Stimulated activated CD4-positive, alpha-beta T cell treated with anti-CD3 and anti-CD28 coated beads, Interleukin-1b, Interleukin-23, amount 100 ng/mL, for 1 hour (primary cell): Measurements from ENCODE around the gene NR6A1.

Source experiments
- DNase-seq, 2 donors: peaks; one replicate each; pipeline ENCODE4 v3.0.0-alpha.2; 2020; ENCODE audit warnings: low read depth in 2 of 2

NR6A1 gene

DNA sequence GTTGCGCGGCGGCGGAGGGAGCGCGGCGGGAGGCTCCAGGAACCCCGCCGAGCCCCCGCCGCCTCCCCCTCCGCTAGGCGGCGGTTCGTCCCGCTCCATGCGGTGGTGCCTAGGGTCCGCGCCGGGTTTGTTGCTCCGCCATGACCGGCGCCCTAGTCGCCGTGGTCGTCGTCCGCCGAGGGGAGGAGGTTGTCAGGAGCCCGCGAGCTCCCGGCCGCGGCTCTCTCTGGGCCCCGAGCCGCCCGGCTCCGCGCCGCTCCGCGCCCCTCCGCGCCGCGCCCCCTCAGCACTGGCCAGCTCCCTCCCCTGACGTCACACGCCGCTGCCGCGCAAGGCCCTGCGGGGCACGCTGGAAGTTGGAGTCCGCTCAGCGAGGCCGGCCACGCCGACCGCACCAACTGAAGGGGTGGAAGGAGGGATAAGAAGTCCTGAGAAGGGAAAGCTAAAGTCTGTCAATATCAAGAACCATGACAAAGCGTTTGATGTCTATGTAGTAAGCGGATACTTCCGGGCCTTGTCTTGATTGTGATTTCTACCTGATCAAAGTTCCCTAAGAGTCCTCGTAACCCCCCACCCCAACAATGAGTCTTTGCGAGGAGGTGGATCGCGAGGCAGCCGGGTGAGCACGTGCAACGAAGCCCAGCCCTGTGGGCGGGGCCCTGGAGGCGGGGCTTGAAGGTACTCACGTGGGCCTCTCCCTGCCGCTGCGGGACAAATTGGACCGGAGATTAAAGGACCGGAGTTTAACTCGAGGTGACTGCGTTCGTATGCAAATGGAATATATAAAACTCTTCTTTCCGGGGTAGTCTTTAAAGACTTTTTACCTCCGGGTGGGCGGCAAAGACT lies at the start of gene NR6A1:
Gene NR6A1 (minus strand): TSS at position 291 of the 846 bp plus-strand sequence.
- peak; percentile 82 to 91 for DNase-seq

GRCh38 chr9:124818431-124819281 lies 47.5 kb upstream of the NR6A1 start:
- no peak for DNase-seq

DNA sequence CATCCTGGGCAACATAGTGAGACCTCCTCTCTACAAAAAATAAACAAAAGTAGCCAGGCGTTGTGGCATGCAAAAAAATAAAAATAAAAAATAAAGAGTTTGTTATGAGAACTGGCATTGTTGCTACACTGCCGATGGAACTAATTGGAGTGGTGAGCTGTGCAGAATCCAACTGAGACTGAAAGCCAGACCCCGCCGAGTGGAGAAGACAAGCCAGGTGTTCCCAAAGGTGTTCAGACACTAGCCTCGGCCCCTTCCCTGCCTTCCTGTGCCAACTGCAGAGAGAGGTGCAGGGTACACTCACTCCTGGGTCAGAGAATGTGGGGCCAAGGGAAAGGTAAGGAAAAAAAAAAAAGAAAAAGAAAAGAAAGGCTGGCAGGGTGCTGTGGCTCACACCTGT lies 44.5 kb upstream of the NR6A1 start:
- DNase-seq: no peak

GRCh38 chr9:124814164-124814535 lies 43.0 kb upstream of the NR6A1 start:
- no peak for DNase-seq

DNA sequence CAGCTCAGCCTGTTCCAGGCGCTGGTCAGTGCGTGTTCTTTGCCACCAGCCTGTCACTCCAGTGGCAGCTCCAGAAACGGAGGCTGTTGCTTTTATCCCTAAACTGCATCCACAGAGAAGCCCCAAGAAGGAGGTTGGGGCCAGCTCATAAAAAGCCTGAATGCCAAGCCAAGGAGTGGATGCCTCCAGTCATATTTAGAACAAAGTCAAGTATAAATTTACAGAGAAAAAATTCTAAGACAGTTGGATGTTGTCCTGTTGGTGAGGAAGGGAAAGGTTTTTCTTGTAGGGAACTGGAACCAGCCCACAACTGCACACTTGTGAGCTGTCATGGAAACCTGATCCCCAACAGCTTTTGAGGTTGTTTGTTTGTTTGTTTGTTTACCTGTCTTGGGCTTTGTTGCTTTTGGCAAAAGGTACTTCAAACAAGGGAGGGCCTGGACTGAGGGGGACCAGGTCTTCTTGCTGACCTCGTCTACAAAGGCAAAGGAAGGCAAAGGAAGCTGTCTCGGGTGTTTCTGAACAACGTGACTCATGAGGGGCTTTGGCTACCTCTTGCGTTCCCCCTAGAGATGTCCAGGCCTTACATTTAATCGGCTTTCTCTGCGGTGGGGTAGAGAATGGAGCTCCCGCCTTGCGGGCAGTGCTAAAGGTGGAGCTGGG lies 42.5 kb upstream of the NR6A1 start:
- no peak for DNase-seq

- no peak for DNase-seq
Observed at GRCh38 chr9:124813041-124813440, 41.9 kb upstream of the NR6A1 start.

DNA sequence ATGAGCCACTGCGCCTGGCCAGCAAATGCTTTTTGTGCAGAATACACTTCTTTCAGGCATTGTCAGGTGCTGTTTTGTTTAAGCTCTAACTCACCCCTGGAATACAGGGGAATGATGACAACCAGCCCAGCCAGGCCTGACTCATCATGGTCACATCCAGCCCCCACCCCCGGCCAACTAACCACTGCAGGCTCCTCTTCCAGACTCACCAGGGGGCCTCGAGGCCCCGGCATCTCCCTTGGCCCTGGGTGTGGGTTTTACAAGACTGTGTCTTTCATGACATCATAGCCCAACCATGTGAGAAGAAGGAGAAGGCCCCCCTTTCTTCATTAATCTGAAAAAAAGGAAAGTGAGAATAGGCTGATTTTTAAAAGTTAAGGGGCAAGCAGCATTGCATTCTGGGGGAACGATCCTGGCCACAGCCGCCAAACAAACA lies 41.3 kb upstream of the NR6A1 start:
- DNase-seq: no peak

DNA sequence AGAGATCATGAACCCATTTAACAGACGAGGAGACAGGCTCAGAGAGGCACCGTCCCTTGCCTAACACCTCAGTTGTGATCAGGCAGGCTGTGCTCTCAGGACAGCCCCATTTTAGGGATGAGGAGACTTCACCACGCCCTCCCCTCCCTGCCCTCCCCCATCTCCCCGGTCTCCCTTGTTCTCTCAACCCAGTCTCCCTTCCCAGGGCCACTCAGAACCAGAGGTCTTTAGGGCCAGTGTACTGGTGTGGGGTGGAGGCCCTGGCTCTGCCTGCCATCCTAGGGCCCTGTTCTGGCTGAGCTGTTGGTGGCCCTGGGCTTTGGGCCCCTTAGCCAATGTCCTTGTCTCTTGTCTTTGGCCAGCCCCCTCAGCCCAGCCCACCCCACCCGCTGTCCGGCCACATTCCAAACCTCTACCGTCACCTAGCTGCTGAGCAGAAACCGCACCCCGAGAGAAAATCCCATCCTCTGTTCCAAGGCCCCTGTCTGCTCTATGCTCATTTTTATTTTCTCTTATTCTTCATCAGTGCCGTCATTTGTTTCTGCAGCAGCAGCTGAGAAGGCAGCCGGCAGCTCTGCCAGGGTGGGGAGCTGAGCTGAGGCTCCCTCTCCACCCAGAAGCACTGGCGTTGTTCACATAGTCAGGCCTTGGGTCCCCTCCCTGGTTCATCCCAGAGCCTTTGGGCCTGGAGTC lies 39.7 kb upstream of the NR6A1 start:
- DNase-seq: no peak

DNA sequence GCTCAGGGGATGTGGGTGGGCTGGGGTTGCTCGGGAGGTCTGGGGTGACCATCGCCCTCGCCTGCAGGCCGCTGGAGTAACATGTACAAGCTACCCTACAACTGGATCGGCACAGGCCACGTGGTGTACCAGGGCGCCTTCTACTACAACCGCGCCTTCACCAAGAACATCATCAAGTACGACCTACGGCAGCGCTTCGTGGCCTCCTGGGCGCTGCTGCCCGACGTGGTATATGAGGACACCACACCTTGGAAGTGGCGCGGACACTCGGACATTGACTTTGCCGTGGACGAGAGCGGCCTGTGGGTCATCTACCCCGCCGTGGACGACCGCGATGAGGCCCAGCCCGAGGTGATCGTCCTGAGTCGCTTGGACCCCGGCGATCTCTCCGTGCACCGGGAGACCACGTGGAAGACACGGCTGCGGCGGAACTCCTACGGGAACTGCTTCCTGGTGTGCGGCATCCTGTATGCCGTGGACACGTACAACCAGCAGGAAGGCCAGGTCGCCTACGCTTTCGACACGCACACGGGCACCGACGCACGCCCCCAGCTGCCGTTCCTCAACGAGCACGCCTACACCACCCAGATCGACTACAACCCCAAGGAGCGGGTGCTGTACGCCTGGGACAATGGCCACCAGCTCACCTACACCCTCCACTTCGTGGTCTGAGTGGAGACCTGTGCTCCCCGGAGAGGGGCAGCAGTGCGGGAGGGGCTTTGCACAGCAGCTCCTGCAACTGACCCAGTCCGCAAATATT lies 38.8 kb upstream of the NR6A1 start:
- no peak for DNase-seq

DNA sequence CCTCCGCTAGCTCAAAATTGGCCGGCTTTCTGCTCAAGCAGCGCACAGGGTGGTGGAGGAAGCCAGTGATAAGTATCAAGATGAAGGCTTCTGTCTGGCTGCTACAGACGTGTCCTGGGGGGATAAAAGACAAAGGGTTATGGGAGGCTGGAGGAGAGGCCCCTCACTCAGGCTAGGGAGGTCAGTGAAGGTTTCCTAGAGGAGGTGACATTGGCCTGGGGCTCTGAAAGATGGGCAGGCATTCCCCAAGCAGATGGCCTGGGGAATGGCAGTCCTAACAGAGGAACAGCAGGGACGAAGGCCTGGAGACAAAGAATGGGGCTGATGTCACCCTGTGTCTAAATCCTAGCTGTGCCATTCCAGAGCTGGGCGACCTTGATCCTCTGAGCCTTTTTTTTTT lies 38.1 kb upstream of the NR6A1 start:
- DNase-seq: no peak

DNA sequence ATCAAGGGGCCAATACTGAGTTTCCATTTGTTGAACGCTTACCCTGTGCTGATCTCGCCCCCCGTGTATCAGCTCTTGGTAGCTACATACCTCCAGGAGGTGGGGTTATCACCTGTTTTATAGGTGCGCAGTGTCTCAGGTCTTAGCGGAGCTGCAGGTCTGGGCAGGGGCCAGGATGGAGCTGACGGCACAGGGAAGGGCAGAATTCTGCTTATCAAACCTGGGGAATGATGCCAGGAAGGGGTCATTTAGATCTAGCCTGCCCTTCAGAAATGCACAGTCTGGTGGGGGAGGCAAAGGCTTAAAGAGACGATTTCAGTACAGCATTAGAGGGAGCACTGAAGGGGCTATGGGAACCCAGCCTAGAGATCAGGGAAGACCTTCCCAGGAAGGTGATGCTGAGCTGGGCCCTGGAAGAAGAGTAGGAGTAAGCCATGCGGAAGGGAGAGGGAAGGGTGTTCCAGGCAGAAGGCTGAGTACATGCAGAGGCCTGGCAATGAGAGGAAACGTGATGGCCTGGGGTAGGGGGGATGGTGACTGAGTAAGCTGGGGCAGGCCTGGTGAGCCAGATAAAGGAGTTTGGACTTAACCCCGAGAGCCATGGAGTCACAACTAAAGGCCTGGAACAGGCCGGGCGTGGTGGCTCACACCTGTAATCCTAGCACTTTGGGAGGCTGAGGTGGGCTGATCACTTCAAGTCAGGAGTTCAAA lies 37.3 kb upstream of the NR6A1 start:
- DNase-seq: no peak

- DNase-seq: no peak
Observed at GRCh38 chr9:124805186-124805585, 34.1 kb upstream of the NR6A1 start.

DNA sequence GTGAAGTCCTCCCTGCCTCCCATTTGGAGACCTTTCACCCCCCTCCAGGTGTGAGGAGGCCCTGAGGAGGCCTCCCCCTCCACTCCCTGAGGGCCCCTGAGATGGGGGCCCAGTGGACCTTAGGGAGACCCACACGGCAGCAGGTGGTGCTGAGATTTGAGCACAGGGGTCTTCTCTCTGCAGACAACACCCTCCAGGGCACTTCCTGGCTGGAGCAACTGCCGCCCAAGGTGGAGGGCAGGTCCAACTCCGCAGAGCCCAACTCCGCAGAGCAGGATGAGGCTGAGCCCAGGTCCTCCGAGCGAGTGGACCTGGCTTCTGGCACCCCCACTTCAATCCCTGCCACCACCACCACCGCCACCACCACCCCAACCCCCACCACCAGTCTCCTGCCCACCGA lies 32.8 kb upstream of the NR6A1 start:
- DNase-seq: no peak

GRCh38 chr9:124802426-124802825 lies 31.3 kb upstream of the NR6A1 start:
- DNase-seq: no peak

DNA sequence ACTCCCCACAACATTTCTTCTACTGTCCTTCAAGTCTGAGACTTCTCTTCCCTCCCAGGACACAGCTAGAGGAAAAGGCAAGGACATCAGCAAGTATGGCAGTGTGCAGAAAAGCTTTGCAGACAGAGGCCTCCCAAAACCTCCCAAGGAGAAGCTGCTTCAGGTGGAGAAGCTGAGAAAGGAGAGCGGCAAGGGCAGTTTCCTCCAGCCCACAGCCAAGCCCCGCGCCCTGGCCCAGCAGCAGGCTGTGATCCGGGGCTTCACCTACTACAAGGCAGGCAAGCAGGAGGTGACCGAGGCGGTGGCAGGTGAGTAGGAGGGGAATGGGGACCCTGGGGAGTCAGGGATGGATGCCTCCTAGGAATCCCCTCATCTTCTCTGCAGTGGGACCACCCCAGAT lies 30.2 kb upstream of the NR6A1 start:
- DNase-seq: no peak

- no peak for DNase-seq
Observed at GRCh38 chr9:124800306-124801259, 29.5 kb upstream of the NR6A1 start.

DNA sequence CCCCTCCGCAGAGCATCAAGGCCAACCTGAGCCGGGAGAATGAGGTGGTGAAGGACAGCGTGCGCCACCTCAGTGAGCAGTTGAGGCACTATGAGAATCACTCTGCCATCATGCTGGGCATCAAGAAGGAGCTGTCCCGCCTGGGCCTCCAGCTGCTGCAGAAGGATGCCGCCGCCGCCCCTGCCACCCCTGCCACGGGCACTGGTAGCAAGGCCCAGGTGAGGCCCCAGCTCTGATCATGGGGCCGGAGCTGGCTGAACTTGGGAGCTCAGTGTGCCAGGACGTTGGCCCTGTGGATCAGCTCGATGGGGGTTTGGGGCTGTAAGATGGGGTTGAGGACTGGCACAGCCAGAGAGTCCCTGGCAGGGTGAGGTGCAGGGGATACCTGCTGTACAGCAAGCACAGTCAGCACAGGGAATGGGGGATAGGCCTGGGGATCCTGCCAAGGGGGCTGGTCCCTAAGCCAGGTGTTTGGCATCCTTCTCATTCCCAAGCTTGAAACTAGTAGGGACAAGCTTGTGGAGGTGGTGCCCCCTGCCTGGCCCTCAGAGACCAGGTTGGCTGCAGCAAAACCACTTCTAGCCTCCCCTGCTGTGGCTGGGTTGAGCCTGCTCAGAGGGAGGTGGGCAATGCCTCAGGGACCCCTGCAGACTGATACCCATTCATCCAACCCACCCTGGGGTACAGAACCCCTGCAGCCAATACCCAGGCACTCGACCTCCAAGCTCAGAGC lies 28.3 kb upstream of the NR6A1 start:
- no peak for DNase-seq

DNA sequence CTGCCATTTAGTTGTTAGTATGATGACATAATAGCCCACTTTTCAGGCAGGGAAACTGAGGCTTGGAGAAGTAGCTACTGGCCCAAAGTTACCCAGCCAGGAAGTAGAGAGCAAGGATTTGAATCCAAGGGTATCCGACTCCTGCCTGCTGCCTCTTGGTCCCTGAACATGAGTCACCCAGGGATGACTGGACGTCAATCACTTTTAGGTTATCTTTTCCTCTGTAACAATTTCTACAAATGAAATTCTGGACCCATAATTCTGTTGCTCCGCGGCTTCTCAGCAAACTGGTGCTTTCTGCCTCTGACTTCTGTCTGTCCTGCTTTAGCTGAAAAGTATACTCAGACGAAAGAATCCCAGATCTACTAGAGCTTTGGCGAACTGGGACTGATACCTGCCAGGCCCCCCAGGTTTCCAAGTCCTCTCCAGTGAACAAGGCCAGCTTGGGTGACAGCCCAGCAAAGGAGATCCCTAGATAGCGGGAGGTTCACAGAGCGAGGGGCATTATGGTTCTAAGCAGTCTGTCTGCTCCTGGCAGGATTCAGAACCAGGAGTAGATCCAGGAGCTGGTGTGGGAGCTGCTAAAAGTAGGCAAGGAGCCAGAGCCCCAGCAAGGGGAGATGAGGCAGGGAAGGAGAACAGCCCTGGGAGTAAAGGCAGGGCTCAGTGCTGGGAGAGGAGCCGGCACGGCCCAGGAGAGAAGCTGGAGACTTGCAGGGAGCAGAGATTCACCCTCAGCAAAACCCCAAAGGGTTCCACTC lies 26.4 kb upstream of the NR6A1 start:
- no peak for DNase-seq
